ENCODE results near the gene BCL6. TPM values are rescaled to one million over a fixed set of nuclear protein-coding genes. Genes with fewer than 3 reads are reported as not detected.
A peak's percentile ranks its signal among the peaks of the same experiment; 100 is the strongest.

Gene BCL6
- 10 to 100 TPM; 16.8 to 31.1 (median 27.7) TPM for total RNA-seq
- total RNA-seq (2013), result 10.0 TPM
- total RNA-seq, result 16.9 to 85.4 (median 38.6) reads per million in 29 experiments

GRCh38 chr3:187745201-187746058 is at the start of gene BCL6:
BCL6 (minus strand) TSS chr3:187745468; CDS start chr3:187733693, 11,775 bp downstream.
- H3K4me3 ChIP-seq (ENCODE audit: control insufficient read depth in 1 of 2, extremely low read depth in 1 of 2, low read length in 1 of 2), result peak within 1 kb of the TSS; percentile 83 to 93
- under 1% methylated on average over 26 of the region's 40 CpGs for WGBS (ENCODE audit: insufficient coverage)
- Mint-ChIP-seq H3K27ac (peak within 1 kb of the TSS; percentile 100), H3K4me1 (peaks cover 70 to 99% (median 75%) of the 10 kb centered on the region in 3 donors), H3K27me3 (peaks cover 0 to 3% of the 10 kb centered on the region in 2 donors), H3K4me3 (peak within 1 kb of the TSS; percentile 95 to 98 (median 98)), H3K9me3 (no peaks in the 10 kb centered on the region), H3K36me3 (no peaks in the 10 kb centered on the region)
- CTCF ChIA-PET, result interaction anchor here (0.5 to 3.2 kb wide), 28 partner anchors 8 to 1397 kb away, joined by 3 to 22 read pairs (median 4); no protein-coding TSS in a partner anchor
- no peaks in the 10 kb centered on the region for H3K36me3 ChIP-seq (ENCODE audit: control insufficient read depth in 2 of 2, extremely low read depth in 1 of 2, insufficient read depth in 1 of 2, low read length in 1 of 2)
- H3K27ac ChIP-seq (ENCODE audit: low read length), result peak within 1 kb of the TSS; percentile 98
- no peaks in the 10 kb centered on the region for H3K9me3 ChIP-seq
- POLR2A ChIA-PET, result interaction anchor here (0.6 to 1.4 kb wide), 23 partner anchors 23 to 1406 kb away, joined by 3 to 13 read pairs (median 4); no protein-coding TSS in a partner anchor
- peak; percentile 62 to 70 (median 68) for ATAC-seq (replicated peaks in 1 of 4)
- H3K4me1 ChIP-seq (ENCODE audit: control insufficient read depth in 1 of 2, extremely low read depth in 1 of 2, insufficient read depth in 2 of 2, low read length in 2 of 2), result peaks cover 37 to 42% of the 10 kb centered on the region in 2 experiments
- no peaks in the 10 kb centered on the region for H3K27me3 ChIP-seq (replicated peaks in 1 of 2; ENCODE audit: control insufficient read depth in 2 of 2, extremely low read depth in 1 of 2, insufficient read depth in 2 of 2, low read length in 1 of 2)
- peak; percentile 71 to 95 (median 84) for DNase-seq

- H3K4me3 ChIP-seq (ENCODE audit: control insufficient read depth in 1 of 2, extremely low read depth in 1 of 2, low read length in 1 of 2), result no peak overlapping the region
- CTCF ChIA-PET, result no interaction called here
- Mint-ChIP-seq H3K27ac (no peak overlapping the region), H3K4me1 (peaks cover 25 to 43% (median 31%) of the 10 kb centered on the region in 3 donors), H3K9me3 (peaks cover 0 to 10% (median 0%) of the 10 kb centered on the region in 3 donors), H3K27me3 (peaks cover 0 to 4% of the 10 kb centered on the region in 2 donors), H3K36me3 (no peaks in the 10 kb centered on the region), H3K4me3 (no peak overlapping the region)
- no peaks in the 10 kb centered on the region for H3K27me3 ChIP-seq (replicated peaks in 1 of 2; ENCODE audit: control insufficient read depth in 2 of 2, extremely low read depth in 1 of 2, insufficient read depth in 2 of 2, low read length in 1 of 2)
- peaks cover 15 to 18% of the 10 kb centered on the region in 2 experiments for H3K4me1 ChIP-seq (ENCODE audit: control insufficient read depth in 1 of 2, extremely low read depth in 1 of 2, insufficient read depth in 2 of 2, low read length in 2 of 2)
- H3K36me3 ChIP-seq (ENCODE audit: control insufficient read depth in 2 of 2, extremely low read depth in 1 of 2, insufficient read depth in 1 of 2, low read length in 1 of 2), result no peaks in the 10 kb centered on the region
- whole genome bisulfite sequencing (ENCODE audit: insufficient coverage), result 96% methylated on average over 3 of the region's 4 CpGs
- no peaks in the 10 kb centered on the region for H3K9me3 ChIP-seq
- ATAC-seq (replicated peaks in 1 of 4) (no peak), DNase-seq (no peak)
- H3K27ac ChIP-seq (ENCODE audit: low read length), result no peak overlapping the region
- POLR2A ChIA-PET, result interaction anchor here in 1 of 2 donors (0.6 kb wide), 1 partner anchor 8 kb away, joined by 6 read pairs; no protein-coding TSS in a partner anchor
Measured at GRCh38 chr3:187794731-187795130, 49.5 kb upstream of the BCL6 start.

GRCh38 chr3:187793618-187794017 is 48.4 kb upstream of the BCL6 start:
- POLR2A ChIA-PET, result interaction anchor here in 1 of 2 donors (0.6 kb wide), 1 partner anchor 146 kb away, joined by 3 read pairs; no protein-coding TSS in a partner anchor
- Mint-ChIP-seq H3K27ac (no peak overlapping the region), H3K4me3 (no peak overlapping the region), H3K27me3 (peaks cover 0 to 4% of the 10 kb centered on the region in 2 donors), H3K36me3 (no peaks in the 10 kb centered on the region), H3K9me3 (peaks cover 0 to 9% (median 0%) of the 10 kb centered on the region in 3 donors), H3K4me1 (peaks cover 17 to 37% (median 24%) of the 10 kb centered on the region in 3 donors)
- H3K9me3 ChIP-seq, result no peaks in the 10 kb centered on the region
- H3K4me3 ChIP-seq (ENCODE audit: control insufficient read depth in 1 of 2, extremely low read depth in 1 of 2, low read length in 1 of 2), result no peak overlapping the region
- peaks cover 6 to 11% of the 10 kb centered on the region in 2 experiments for H3K4me1 ChIP-seq (ENCODE audit: control insufficient read depth in 1 of 2, extremely low read depth in 1 of 2, insufficient read depth in 2 of 2, low read length in 2 of 2)
- ATAC-seq (replicated peaks in 1 of 4), result no peak
- CTCF ChIA-PET, result no interaction called here
- WGBS (ENCODE audit: insufficient coverage), result 100% methylated on average over 1 of the region's 2 CpGs
- no peaks in the 10 kb centered on the region for H3K36me3 ChIP-seq (ENCODE audit: control insufficient read depth in 2 of 2, extremely low read depth in 1 of 2, insufficient read depth in 1 of 2, low read length in 1 of 2)
- H3K27ac ChIP-seq (ENCODE audit: low read length), result no peak overlapping the region
- H3K27me3 ChIP-seq (replicated peaks in 1 of 2; ENCODE audit: control insufficient read depth in 2 of 2, extremely low read depth in 1 of 2, insufficient read depth in 2 of 2, low read length in 1 of 2), result no peaks in the 10 kb centered on the region
- no peak for DNase-seq

- POLR2A ChIA-PET, result no interaction called here
- peaks cover 9 to 26% (median 15%) of the 10 kb centered on the region in 3 donors for H3K4me1 Mint-ChIP-seq
- no peak overlapping the region for H3K4me3 ChIP-seq (ENCODE audit: control insufficient read depth in 1 of 2, extremely low read depth in 1 of 2, low read length in 1 of 2)
- ATAC-seq (replicated peaks in 1 of 4) (no peak), DNase-seq (no peak)
- no peaks in the 10 kb centered on the region for H3K9me3 ChIP-seq
- no peaks in the 10 kb centered on the region for H3K36me3 ChIP-seq (ENCODE audit: control insufficient read depth in 2 of 2, extremely low read depth in 1 of 2, insufficient read depth in 1 of 2, low read length in 1 of 2)
- H3K9me3 Mint-ChIP-seq, result no peaks in the 10 kb centered on the region
- H3K27me3 ChIP-seq (replicated peaks in 1 of 2; ENCODE audit: control insufficient read depth in 2 of 2, extremely low read depth in 1 of 2, insufficient read depth in 2 of 2, low read length in 1 of 2), result no peaks in the 10 kb centered on the region
- peaks cover 0 to 4% of the 10 kb centered on the region in 2 donors for H3K27me3 Mint-ChIP-seq
- WGBS (ENCODE audit: insufficient coverage), result no CpG with 5 or more reads among the region's 3 CpGs
- no peaks in the 10 kb centered on the region for H3K36me3 Mint-ChIP-seq
- H3K27ac ChIP-seq (ENCODE audit: low read length), result no peak overlapping the region
- H3K27ac Mint-ChIP-seq, result no peak overlapping the region
- H3K4me3 Mint-ChIP-seq, result no peak overlapping the region
- CTCF ChIA-PET, result no interaction called here
- peaks cover 0 to under 1% of the 10 kb centered on the region in 2 experiments for H3K4me1 ChIP-seq (ENCODE audit: control insufficient read depth in 1 of 2, extremely low read depth in 1 of 2, insufficient read depth in 2 of 2, low read length in 2 of 2)
Measured at GRCh38 chr3:187792521-187792920, 47.3 kb upstream of the BCL6 start.

GRCh38 chr3:187789872-187790271 is 44.6 kb upstream of the BCL6 start:
- Histone ChIP-seq H3K27ac (ENCODE audit: low read length) (no peak overlapping the region), H3K4me3 (ENCODE audit: control insufficient read depth in 1 of 2, extremely low read depth in 1 of 2, low read length in 1 of 2) (no peak overlapping the region), H3K4me1 (ENCODE audit: control insufficient read depth in 1 of 2, extremely low read depth in 1 of 2, insufficient read depth in 2 of 2, low read length in 2 of 2) (no peaks in the 10 kb centered on the region), H3K36me3 (ENCODE audit: control insufficient read depth in 2 of 2, extremely low read depth in 1 of 2, insufficient read depth in 1 of 2, low read length in 1 of 2) (no peaks in the 10 kb centered on the region), H3K27me3 (replicated peaks in 1 of 2; ENCODE audit: control insufficient read depth in 2 of 2, extremely low read depth in 1 of 2, insufficient read depth in 2 of 2, low read length in 1 of 2) (no peaks in the 10 kb centered on the region), H3K9me3 (no peaks in the 10 kb centered on the region)
- no peak overlapping the region for H3K4me3 Mint-ChIP-seq
- ChIA-PET CTCF (no interaction called here), POLR2A (no interaction called here)
- H3K27ac Mint-ChIP-seq, result no peak overlapping the region
- H3K36me3 Mint-ChIP-seq, result no peaks in the 10 kb centered on the region
- 75% methylated on average over 2 of the region's 3 CpGs for WGBS (ENCODE audit: insufficient coverage)
- H3K9me3 Mint-ChIP-seq, result no peaks in the 10 kb centered on the region
- peaks cover 7 to 18% (median 13%) of the 10 kb centered on the region in 3 donors for H3K4me1 Mint-ChIP-seq
- H3K27me3 Mint-ChIP-seq, result peaks cover 0 to 1% of the 10 kb centered on the region in 2 donors
- DNase-seq (no peak), ATAC-seq (replicated peaks in 1 of 4) (no peak)

- Mint-ChIP-seq H3K27ac (no peak overlapping the region), H3K27me3 (no peaks in the 10 kb centered on the region), H3K9me3 (no peaks in the 10 kb centered on the region), H3K4me1 (peaks cover 7 to 18% (median 13%) of the 10 kb centered on the region in 3 donors), H3K36me3 (no peaks in the 10 kb centered on the region), H3K4me3 (no peak overlapping the region)
- POLR2A ChIA-PET, result interaction anchor here in 1 of 2 donors (0.6 kb wide), 1 partner anchor 11 kb away, joined by 3 read pairs; no protein-coding TSS in a partner anchor
- H3K36me3 ChIP-seq (ENCODE audit: control insufficient read depth in 2 of 2, extremely low read depth in 1 of 2, insufficient read depth in 1 of 2, low read length in 1 of 2), result no peaks in the 10 kb centered on the region
- no peaks in the 10 kb centered on the region for H3K4me1 ChIP-seq (ENCODE audit: control insufficient read depth in 1 of 2, extremely low read depth in 1 of 2, insufficient read depth in 2 of 2, low read length in 2 of 2)
- no peak overlapping the region for H3K27ac ChIP-seq (ENCODE audit: low read length)
- H3K9me3 ChIP-seq, result no peaks in the 10 kb centered on the region
- ATAC-seq (replicated peaks in 1 of 4) (no peak), DNase-seq (no peak)
- WGBS (ENCODE audit: insufficient coverage), result 40% methylated on average over 1 of the region's 5 CpGs
- CTCF ChIA-PET, result interaction anchor here in 1 of 2 donors (0.5 to 0.6 kb wide), 2 partner anchors 347 to 407 kb away, joined by 3 to 5 read pairs; no protein-coding TSS in a partner anchor
- H3K4me3 ChIP-seq (ENCODE audit: control insufficient read depth in 1 of 2, extremely low read depth in 1 of 2, low read length in 1 of 2), result no peak overlapping the region
- no peaks in the 10 kb centered on the region for H3K27me3 ChIP-seq (replicated peaks in 1 of 2; ENCODE audit: control insufficient read depth in 2 of 2, extremely low read depth in 1 of 2, insufficient read depth in 2 of 2, low read length in 1 of 2)
Measured at GRCh38 chr3:187788984-187789857, 44.0 kb upstream of the BCL6 start.
